ENCODE results near the gene HADHA. TPM values are rescaled to one million over a fixed set of nuclear protein-coding genes. Genes with fewer than 3 reads are reported as not detected.

HADHA gene
- total RNA-seq, 1 donor from 2014 or later, result 115 TPM

- DNase-seq (ENCODE audit: low read depth), result no peak
- no peaks in the 10 kb centered on the region for H3K36me3 ChIP-seq (ENCODE audit: control insufficient read depth, insufficient read depth, low read length)
- no peaks in the 10 kb centered on the region for H3K27me3 ChIP-seq (ENCODE audit: control insufficient read depth, insufficient read depth, low read length)
- H3K4me3 ChIP-seq (ENCODE audit: low read depth, low read length), result no peak overlapping the region
- no peak for TF ChIP-seq CTCF (IDR thresholded peaks at IDR 0.05; ENCODE audit: insufficient read depth, low read length, poor library complexity, severe bottlenecking)
Observed at GRCh38 chr2:26165403-26165802, 79.0 kb downstream of the HADHA start.

GRCh38 chr2:26164641-26165211 is 79.7 kb downstream of the HADHA start:
- H3K27me3 ChIP-seq (ENCODE audit: control insufficient read depth, insufficient read depth, low read length), result no peaks in the 10 kb centered on the region
- no peak for TF ChIP-seq CTCF (IDR thresholded peaks at IDR 0.05; ENCODE audit: insufficient read depth, low read length, poor library complexity, severe bottlenecking)
- no peak for DNase-seq (ENCODE audit: low read depth)
- no peaks in the 10 kb centered on the region for H3K36me3 ChIP-seq (ENCODE audit: control insufficient read depth, insufficient read depth, low read length)
- no peak overlapping the region for H3K4me3 ChIP-seq (ENCODE audit: low read depth, low read length)

- Histone ChIP-seq H3K4me3 (ENCODE audit: low read depth, low read length) (no peak overlapping the region), H3K36me3 (ENCODE audit: control insufficient read depth, insufficient read depth, low read length) (no peaks in the 10 kb centered on the region), H3K27me3 (ENCODE audit: control insufficient read depth, insufficient read depth, low read length) (no peaks in the 10 kb centered on the region)
- DNase-seq (ENCODE audit: low read depth), result no peak
- TF ChIP-seq CTCF (IDR thresholded peaks at IDR 0.05; ENCODE audit: insufficient read depth, low read length, poor library complexity, severe bottlenecking), result no peak
Observed at GRCh38 chr2:26164231-26164630, 80.2 kb downstream of the HADHA start.

GRCh38 chr2:26162963-26163362 is 81.5 kb downstream of the HADHA start:
- no peak for DNase-seq (ENCODE audit: low read depth)
- H3K4me3 ChIP-seq (ENCODE audit: low read depth, low read length), result no peak overlapping the region
- H3K36me3 ChIP-seq (ENCODE audit: control insufficient read depth, insufficient read depth, low read length), result no peaks in the 10 kb centered on the region
- H3K27me3 ChIP-seq (ENCODE audit: control insufficient read depth, insufficient read depth, low read length), result no peaks in the 10 kb centered on the region
- no peak for TF ChIP-seq CTCF (IDR thresholded peaks at IDR 0.05; ENCODE audit: insufficient read depth, low read length, poor library complexity, severe bottlenecking)

- no peak overlapping the region for H3K4me3 ChIP-seq (ENCODE audit: low read depth, low read length)
- no peaks in the 10 kb centered on the region for H3K27me3 ChIP-seq (ENCODE audit: control insufficient read depth, insufficient read depth, low read length)
- no peak for DNase-seq (ENCODE audit: low read depth)
- H3K36me3 ChIP-seq (ENCODE audit: control insufficient read depth, insufficient read depth, low read length), result no peaks in the 10 kb centered on the region
- TF ChIP-seq CTCF (IDR thresholded peaks at IDR 0.05; ENCODE audit: insufficient read depth, low read length, poor library complexity, severe bottlenecking), result no peak
Observed at GRCh38 chr2:26161926-26162325, 82.5 kb downstream of the HADHA start.

GRCh38 chr2:26157580-26157979 is 86.9 kb downstream of the HADHA start:
- Histone ChIP-seq H3K27me3 (ENCODE audit: control insufficient read depth, insufficient read depth, low read length) (no peaks in the 10 kb centered on the region), H3K36me3 (ENCODE audit: control insufficient read depth, insufficient read depth, low read length) (no peaks in the 10 kb centered on the region), H3K4me3 (ENCODE audit: low read depth, low read length) (no peak overlapping the region)
- no peak for TF ChIP-seq CTCF (IDR thresholded peaks at IDR 0.05; ENCODE audit: insufficient read depth, low read length, poor library complexity, severe bottlenecking)
- DNase-seq (ENCODE audit: low read depth), result no peak

Measured in kidney epithelial cell (primary cell).